Activated T-helper 2 cell treated with anti-CD3 and anti-CD28 coated beads, Interferon-gamma antibody, Interleukin-2, Interleukin-4, amounts not matched to agents 10 μg/mL and 5 μg/mL and 100 μg/mL, durations not matched to agents 14 hours and 24 hours and 36 hours (primary cell): ENCODE results near the gene SORCS1. TPM values are rescaled to one million over a fixed set of nuclear protein-coding genes. Genes with fewer than 3 reads are reported as not detected.

ENCODE experiments used
- DNase-seq: peaks from one replicate; pipeline ENCODE4 v3.0.0; 2021; ENCODE audit warnings: low spot score
- H3K27ac Mint-ChIP-seq: one replicate; pipeline ENCODE4 v1.8.0; 2021; ENCODE audit warnings: mixed read lengths
- H3K27me3 Mint-ChIP-seq: one replicate; pipeline ENCODE4 v1.8.0; 2021; ENCODE audit warnings: low read depth, mixed read lengths
- H3K36me3 Mint-ChIP-seq: one replicate; pipeline ENCODE4 v1.8.0; 2021; ENCODE audit warnings: low read depth, mixed read lengths
- H3K4me1 Mint-ChIP-seq: one replicate; pipeline ENCODE4 v1.8.0; 2021; ENCODE audit warnings: low read depth, mixed read lengths
- H3K4me3 Mint-ChIP-seq: one replicate; pipeline ENCODE4 v1.8.0; 2021; ENCODE audit warnings: low read depth, mild to moderate bottlenecking, moderate library complexity, mixed read lengths
- H3K9me3 Mint-ChIP-seq: one replicate; pipeline ENCODE4 v1.8.0; 2021; ENCODE audit warnings: mixed read lengths
- intact Hi-C: fragments of 100-400 bp; cut with micrococcal nuclease; formaldehyde crosslinking; loops from one replicate; pipeline ENCODE4 v1.15.1; 2023
- total RNA-seq: library from RNA; stranded (reverse); gene quantifications from 2 replicates; pipeline ENCODE4 v1.2.3, GENCODE V29; 2022

The SORCS1 gene
- total RNA-seq, 1 donor from 2014 or later: 0.09 TPM

GRCh38 chr10:106910666-106911065 lies 253.8 kb downstream of the SORCS1 start:
- Mint-ChIP-seq H3K36me3 (no peaks in the 10 kb centered on the region), H3K27ac (no peak overlapping the region), H3K27me3 (no peaks in the 10 kb centered on the region), H3K4me3 (no peak overlapping the region), H3K9me3 (peaks cover 5% of the 10 kb centered on the region), H3K4me1 (no peaks in the 10 kb centered on the region)
- no peak for DNase-seq
- intact Hi-C loops: no loop called here

- Mint-ChIP-seq H3K36me3 (no peaks in the 10 kb centered on the region), H3K27ac (no peak overlapping the region), H3K9me3 (no peaks in the 10 kb centered on the region), H3K27me3 (no peaks in the 10 kb centered on the region), H3K4me1 (no peaks in the 10 kb centered on the region), H3K4me3 (no peak overlapping the region)
- DNase-seq: no peak
- intact Hi-C loops: no loop called here
Observed at GRCh38 chr10:106908225-106908624, 256.3 kb downstream of the SORCS1 start.

GRCh38 chr10:106904209-106904608 lies 260.3 kb downstream of the SORCS1 start:
- no peaks in the 10 kb centered on the region for H3K27me3 Mint-ChIP-seq
- no peaks in the 10 kb centered on the region for H3K36me3 Mint-ChIP-seq
- no peak overlapping the region for H3K4me3 Mint-ChIP-seq
- H3K27ac Mint-ChIP-seq: no peak overlapping the region
- no peaks in the 10 kb centered on the region for H3K4me1 Mint-ChIP-seq
- intact Hi-C loops: no loop called here
- H3K9me3 Mint-ChIP-seq: peaks cover 9% of the 10 kb centered on the region
- DNase-seq: no peak

GRCh38 chr10:106903180-106903579 lies 261.3 kb downstream of the SORCS1 start:
- intact Hi-C loops: no loop called here
- Mint-ChIP-seq H3K36me3 (no peaks in the 10 kb centered on the region), H3K4me3 (no peak overlapping the region), H3K27ac (no peak overlapping the region), H3K9me3 (peaks cover 12% of the 10 kb centered on the region), H3K4me1 (no peaks in the 10 kb centered on the region), H3K27me3 (no peaks in the 10 kb centered on the region)
- DNase-seq: no peak

- Mint-ChIP-seq H3K9me3 (peaks cover 12% of the 10 kb centered on the region), H3K4me1 (no peaks in the 10 kb centered on the region), H3K27ac (no peak overlapping the region), H3K36me3 (no peaks in the 10 kb centered on the region), H3K27me3 (no peaks in the 10 kb centered on the region), H3K4me3 (no peak overlapping the region)
- intact Hi-C loops: no loop called here
- no peak for DNase-seq
Observed at GRCh38 chr10:106900016-106900652, 264.4 kb downstream of the SORCS1 start.

GRCh38 chr10:106898446-106898845 lies 266.1 kb downstream of the SORCS1 start:
- Mint-ChIP-seq H3K27ac (no peak overlapping the region), H3K4me3 (no peak overlapping the region), H3K4me1 (no peaks in the 10 kb centered on the region), H3K27me3 (no peaks in the 10 kb centered on the region), H3K9me3 (peaks cover 15% of the 10 kb centered on the region), H3K36me3 (no peaks in the 10 kb centered on the region)
- no peak for DNase-seq
- intact Hi-C loops: no loop called here

- no peaks in the 10 kb centered on the region for H3K36me3 Mint-ChIP-seq
- H3K4me3 Mint-ChIP-seq: no peak overlapping the region
- no peaks in the 10 kb centered on the region for H3K27me3 Mint-ChIP-seq
- DNase-seq: no peak
- intact Hi-C loops: no loop called here
- no peak overlapping the region for H3K27ac Mint-ChIP-seq
- no peaks in the 10 kb centered on the region for H3K4me1 Mint-ChIP-seq
- peaks cover 15% of the 10 kb centered on the region for H3K9me3 Mint-ChIP-seq
Observed at GRCh38 chr10:106897719-106898118, 266.8 kb downstream of the SORCS1 start.

- DNase-seq: no peak
- Mint-ChIP-seq H3K9me3 (peaks cover 17% of the 10 kb centered on the region), H3K36me3 (no peaks in the 10 kb centered on the region), H3K4me1 (no peaks in the 10 kb centered on the region), H3K27me3 (no peaks in the 10 kb centered on the region), H3K4me3 (no peak overlapping the region), H3K27ac (no peak overlapping the region)
- intact Hi-C loops: no loop called here
Observed at GRCh38 chr10:106894692-106895091, 269.8 kb downstream of the SORCS1 start.

GRCh38 chr10:106877574-106877973 lies 286.9 kb downstream of the SORCS1 start:
- Mint-ChIP-seq H3K36me3 (no peaks in the 10 kb centered on the region), H3K4me1 (no peaks in the 10 kb centered on the region), H3K27ac (no peak overlapping the region), H3K9me3 (peaks cover under 1% of the 10 kb centered on the region), H3K27me3 (no peaks in the 10 kb centered on the region), H3K4me3 (no peak overlapping the region)
- intact Hi-C loops: no loop called here
- no peak for DNase-seq

GRCh38 chr10:106874604-106874889 lies 290.0 kb downstream of the SORCS1 start:
- Mint-ChIP-seq H3K27ac (no peak overlapping the region), H3K4me1 (no peaks in the 10 kb centered on the region), H3K27me3 (no peaks in the 10 kb centered on the region), H3K4me3 (no peak overlapping the region), H3K9me3 (peaks cover 13% of the 10 kb centered on the region), H3K36me3 (no peaks in the 10 kb centered on the region)
- DNase-seq: no peak
- intact Hi-C loops: no loop called here

GRCh38 chr10:106873770-106874603 lies 290.5 kb downstream of the SORCS1 start:
- Mint-ChIP-seq H3K9me3 (peaks cover 17% of the 10 kb centered on the region), H3K4me3 (no peak overlapping the region), H3K4me1 (no peaks in the 10 kb centered on the region), H3K27ac (no peak overlapping the region), H3K36me3 (no peaks in the 10 kb centered on the region), H3K27me3 (no peaks in the 10 kb centered on the region)
- intact Hi-C loops: no loop called here
- DNase-seq: no peak

- H3K27ac Mint-ChIP-seq: no peak overlapping the region
- H3K36me3 Mint-ChIP-seq: no peaks in the 10 kb centered on the region
- peaks cover 34% of the 10 kb centered on the region for H3K9me3 Mint-ChIP-seq
- intact Hi-C loops: no loop called here
- no peaks in the 10 kb centered on the region for H3K4me1 Mint-ChIP-seq
- no peak overlapping the region for H3K4me3 Mint-ChIP-seq
- no peak for DNase-seq
- H3K27me3 Mint-ChIP-seq: no peaks in the 10 kb centered on the region
Observed at GRCh38 chr10:106872176-106872575, 292.3 kb downstream of the SORCS1 start.

GRCh38 chr10:106866244-106866845 lies 298.2 kb downstream of the SORCS1 start:
- Mint-ChIP-seq H3K4me3 (no peak overlapping the region), H3K27me3 (no peaks in the 10 kb centered on the region), H3K36me3 (no peaks in the 10 kb centered on the region), H3K4me1 (no peaks in the 10 kb centered on the region), H3K27ac (no peak overlapping the region), H3K9me3 (peaks cover 42% of the 10 kb centered on the region)
- intact Hi-C loops: no loop called here
- no peak for DNase-seq
